Measurements from ENCODE around the gene PIWIL4.

DNA sequence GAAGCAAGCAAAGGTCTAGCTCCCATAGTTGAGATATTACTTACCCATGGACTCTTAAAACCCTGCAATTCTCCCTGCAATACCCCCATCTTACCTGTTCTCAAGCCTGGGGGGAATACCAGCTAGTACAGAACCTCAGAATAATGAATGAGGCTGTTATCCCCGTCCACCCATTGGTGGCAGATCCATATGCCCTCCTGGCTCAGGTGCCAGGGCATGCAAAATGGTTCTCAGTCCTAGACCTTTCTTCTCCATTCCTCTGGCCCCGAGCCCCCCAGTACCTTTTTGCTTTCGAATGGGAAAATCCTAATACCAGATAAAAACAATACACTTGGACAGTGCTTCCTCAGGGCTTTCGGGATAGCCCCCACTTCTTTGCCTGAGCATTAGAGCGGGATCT lies 86.4 kb downstream of the PIWIL4 start:
- TF ChIP-seq CTCF (conservative IDR thresholded peaks at IDR 0.05; ENCODE audit: low read length) (no peak), EZH2phosphoT487 (IDR thresholded peaks at IDR 0.05; ENCODE audit: borderline replicate concordance) (no peak)
